ENCODE data around the gene MAP2K6.

MAP2K6 gene

GRCh38 chr17:69468207-69468606 is 53.7 kb downstream of the MAP2K6 start:
- DNase-seq (ENCODE audit: low spot score), result no peak
- in situ Hi-C loops (cut with MboI; ENCODE audit: low sequenced_read_pairs, unreplicated experiment), result no loop called here
- TF ChIP-seq, protein P1, sequence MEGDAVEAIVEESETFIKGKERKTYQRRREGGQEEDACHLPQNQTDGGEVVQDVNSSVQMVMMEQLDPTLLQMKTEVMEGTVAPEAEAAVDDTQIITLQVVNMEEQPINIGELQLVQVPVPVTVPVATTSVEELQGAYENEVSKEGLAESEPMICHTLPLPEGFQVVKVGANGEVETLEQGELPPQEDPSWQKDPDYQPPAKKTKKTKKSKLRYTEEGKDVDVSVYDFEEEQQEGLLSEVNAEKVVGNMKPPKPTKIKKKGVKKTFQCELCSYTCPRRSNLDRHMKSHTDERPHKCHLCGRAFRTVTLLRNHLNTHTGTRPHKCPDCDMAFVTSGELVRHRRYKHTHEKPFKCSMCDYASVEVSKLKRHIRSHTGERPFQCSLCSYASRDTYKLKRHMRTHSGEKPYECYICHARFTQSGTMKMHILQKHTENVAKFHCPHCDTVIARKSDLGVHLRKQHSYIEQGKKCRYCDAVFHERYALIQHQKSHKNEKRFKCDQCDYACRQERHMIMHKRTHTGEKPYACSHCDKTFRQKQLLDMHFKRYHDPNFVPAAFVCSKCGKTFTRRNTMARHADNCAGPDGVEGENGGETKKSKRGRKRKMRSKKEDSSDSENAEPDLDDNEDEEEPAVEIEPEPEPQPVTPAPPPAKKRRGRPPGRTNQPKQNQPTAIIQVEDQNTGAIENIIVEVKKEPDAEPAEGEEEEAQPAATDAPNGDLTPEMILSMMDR (IDR thresholded peaks at IDR 0.05; ENCODE audit: borderline replicate concordance, control extremely low read depth, extremely low read depth, insufficient read depth, missing control alignments), result no peak

DNA sequence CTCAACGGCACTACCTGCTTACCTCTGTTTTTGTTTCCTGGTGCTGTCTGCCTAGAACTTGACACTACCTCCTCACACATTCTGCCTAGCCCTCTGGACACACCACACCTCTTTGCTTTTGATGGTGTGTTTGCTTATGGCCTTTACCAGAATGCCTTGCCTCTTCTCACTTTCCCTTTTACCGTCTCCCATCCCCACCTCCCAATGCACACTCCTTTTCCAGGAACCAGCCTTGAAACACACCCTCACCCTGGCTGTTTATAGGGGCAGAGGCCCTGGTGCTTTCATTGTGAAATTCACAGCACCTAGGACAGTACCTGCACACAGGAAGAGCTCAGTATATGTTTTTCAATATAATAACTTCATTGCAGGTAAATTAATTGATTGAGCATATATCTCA is 56.2 kb downstream of the MAP2K6 start:
- in situ Hi-C loops (cut with MboI; ENCODE audit: low sequenced_read_pairs, unreplicated experiment), result no loop called here
- TF ChIP-seq, protein P1 (IDR thresholded peaks at IDR 0.05; ENCODE audit: borderline replicate concordance, control extremely low read depth, extremely low read depth, insufficient read depth, missing control alignments), result no peak
- DNase-seq (ENCODE audit: low spot score), result no peak

DNA sequence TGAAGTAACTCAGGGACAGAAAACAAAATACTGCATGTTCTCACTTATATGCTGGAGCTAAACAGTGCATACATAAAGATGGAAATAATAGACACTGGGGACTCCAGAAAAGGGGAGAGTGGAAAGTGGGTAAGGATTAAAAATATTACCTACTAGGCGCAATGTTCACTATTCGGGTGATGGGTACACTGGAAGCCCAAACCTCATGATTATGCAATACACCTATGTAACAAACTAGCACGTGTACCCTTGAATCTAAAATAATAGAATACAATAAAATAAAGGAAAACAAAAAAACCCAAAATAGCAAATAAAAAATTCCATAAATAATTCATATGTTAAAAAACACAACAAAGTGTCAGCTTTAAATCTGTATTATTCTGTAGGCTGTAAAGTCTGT is 56.9 kb downstream of the MAP2K6 start:
- no peak for DNase-seq (ENCODE audit: low spot score)
- TF ChIP-seq, protein P1 (IDR thresholded peaks at IDR 0.05; ENCODE audit: borderline replicate concordance, control extremely low read depth, extremely low read depth, insufficient read depth, missing control alignments), result no peak
- in situ Hi-C loops (cut with MboI; ENCODE audit: low sequenced_read_pairs, unreplicated experiment), result no loop called here

- no peak for DNase-seq (ENCODE audit: low spot score)
Measured at GRCh38 chr17:69473841-69474831, 59.6 kb downstream of the MAP2K6 start.

GRCh38 chr17:69477204-69477902 is 62.9 kb downstream of the MAP2K6 start:
- TF ChIP-seq, protein P1 (IDR thresholded peaks at IDR 0.05; ENCODE audit: borderline replicate concordance, control extremely low read depth, extremely low read depth, insufficient read depth, missing control alignments), result no peak
- DNase-seq (ENCODE audit: low spot score), result no peak
- in situ Hi-C loops (cut with MboI; ENCODE audit: low sequenced_read_pairs, unreplicated experiment), result no loop called here

More at GRCh38 chr17:69473841-69474831, 59.6 kb downstream of the MAP2K6 start:
- TF ChIP-seq, protein P1 (IDR thresholded peaks at IDR 0.05; ENCODE audit: borderline replicate concordance, control extremely low read depth, extremely low read depth, insufficient read depth, missing control alignments), result no peak
- in situ Hi-C loops (cut with MboI; ENCODE audit: low sequenced_read_pairs, unreplicated experiment), result no loop called here

DNA sequence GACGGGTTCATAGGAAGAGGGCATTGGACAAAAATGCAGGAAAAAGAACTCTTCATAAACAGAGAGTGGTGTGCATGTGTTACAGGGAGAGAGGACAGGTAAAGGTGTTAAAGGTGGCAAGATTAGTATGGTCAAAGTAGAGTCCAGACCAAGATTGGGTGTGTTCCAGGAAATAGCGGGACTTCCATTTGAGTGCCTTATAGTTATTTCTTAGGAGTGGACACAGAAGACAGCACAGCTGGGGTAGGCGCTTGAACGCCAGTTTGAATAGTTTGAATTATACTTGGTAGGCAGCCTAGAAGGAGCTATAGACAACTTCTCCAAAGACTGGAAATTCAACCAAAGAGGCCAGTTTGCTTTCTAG is 63.4 kb downstream of the MAP2K6 start:
- in situ Hi-C loops (cut with MboI; ENCODE audit: low sequenced_read_pairs, unreplicated experiment), result no loop called here
- no peak for DNase-seq (ENCODE audit: low spot score)
- TF ChIP-seq, protein P1 (IDR thresholded peaks at IDR 0.05; ENCODE audit: borderline replicate concordance, control extremely low read depth, extremely low read depth, insufficient read depth, missing control alignments), result no peak

Measured in GM13976 (cell line).